Choroid plexus epithelial cell (primary cell): ENCODE data around the gene PLEKHM3.

Source experiments
- DNase-seq: peaks from one replicate; pipeline ENCODE4 v3.0.0-alpha.2; 2010; ENCODE audit warnings: low read depth
- H3K4me3 ChIP-seq: 2 replicates; pipeline ENCODE4 v1.5.1; 2011; ENCODE audit warnings: low read depth, mild to moderate bottlenecking, control low read depth, low read length, moderate library complexity
- CTCF ChIP-seq: conservative IDR thresholded peaks from 2 replicates; pipeline ENCODE4 v1.5.1; 2011; ENCODE audit warnings: low read depth, mild to moderate bottlenecking, control low read depth, inconsistent platforms, low read length, moderate library complexity

PLEKHM3 gene

GRCh38 chr2:207787800-207788199 is 237.5 kb downstream of the PLEKHM3 start:
- no peak for DNase-seq

GRCh38 chr2:207787017-207787416 is 238.3 kb downstream of the PLEKHM3 start:
- no peak overlapping the region for H3K4me3 ChIP-seq
- TF ChIP-seq CTCF = no peak
- DNase-seq = no peak

More at GRCh38 chr2:207787800-207788199, 237.5 kb downstream of the PLEKHM3 start:
- no peak overlapping the region for H3K4me3 ChIP-seq
- TF ChIP-seq CTCF = no peak

- H3K4me3 ChIP-seq = no peak overlapping the region
- no peak for DNase-seq
- TF ChIP-seq CTCF = no peak
These were observed 240.4 kb downstream of the PLEKHM3 start for GRCh38 chr2:207784898-207785297.

- no peak overlapping the region for H3K4me3 ChIP-seq
- DNase-seq = no peak
- no peak for TF ChIP-seq CTCF
These were observed 241.8 kb downstream of the PLEKHM3 start for GRCh38 chr2:207783514-207783913.

- no peak for DNase-seq
- no peak overlapping the region for H3K4me3 ChIP-seq
- no peak for TF ChIP-seq CTCF
These were observed 242.9 kb downstream of the PLEKHM3 start for GRCh38 chr2:207782238-207783030.

- no peak for DNase-seq
- no peak for TF ChIP-seq CTCF
- H3K4me3 ChIP-seq = no peak overlapping the region
These were observed 245.8 kb downstream of the PLEKHM3 start for GRCh38 chr2:207779523-207779922.

GRCh38 chr2:207778298-207778882 is 246.9 kb downstream of the PLEKHM3 start:
- no peak overlapping the region for H3K4me3 ChIP-seq
- TF ChIP-seq CTCF = no peak
- DNase-seq = no peak
